NCI-H2107 (cell line): ENCODE data around the gene GBP1.

Experiments
- DNase-seq: peaks from one replicate; lab custom pipeline; 2025; lab: John Stamatoyannopoulos, UW

Gene GBP1

GRCh38 chr1:89008511-89008910, 56.5 kb downstream of the GBP1 start:
- no peak for DNase-seq

- DNase-seq, result no peak
Observed at GRCh38 chr1:89005286-89006151, 59.5 kb downstream of the GBP1 start.
